Testis (tissue), 3 donors: ENCODE measurements around the gene SPON1. TPM values are rescaled to one million over a fixed set of nuclear protein-coding genes. Genes with fewer than 3 reads are reported as not detected.

ENCODE experiments used
- DNase-seq: peaks from one replicate; pipeline ENCODE4 v3.0.0-alpha.2; 2019
- H3K27ac ChIP-seq, 2 donors: fragments of 200-600 bp; sonication (generic); one replicate each; pipeline ENCODE4 v1.5.1; 2019
- H3K27me3 ChIP-seq: fragments of 200-600 bp; sonication (generic); one replicate; pipeline ENCODE4 v1.5.1; 2019
- H3K36me3 ChIP-seq: fragments of 200-600 bp; sonication (generic); one replicate; pipeline ENCODE4 v1.5.1; 2017; ENCODE audit warnings: low read depth; ENCODE audit errors: missing control alignments
- H3K4me1 ChIP-seq: fragments of 200-600 bp; sonication (generic); one replicate; pipeline ENCODE4 v1.5.1; 2019
- H3K4me3 ChIP-seq, 2 donors: fragments of 200-600 bp; sonication (generic); one replicate each; pipeline ENCODE4 v1.5.1; 2017 to 2019
- H3K9me3 ChIP-seq: fragments of 200-600 bp; sonication (generic); one replicate; pipeline ENCODE4 v1.5.1; 2017
- POLR2A ChIP-seq: fragments of 450-650 bp; IDR thresholded peaks from one replicate; pipeline ENCODE4 v1.6.1; 2017; ENCODE audit warnings: antibody characterized with exemption, mild to moderate bottlenecking, moderate library complexity
- WGBS, 2 donors: methylation state at CpG; one replicate each; pipeline ENCODE4 v1.1.5; 2018; 5-methylcytosine and 5-hydroxymethylcytosine counted together
- intact Hi-C: fragments of 100-400 bp; cut with DNase I; formaldehyde crosslinking; loops from one replicate; pipeline ENCODE4 v1.15.1; 2023; ENCODE audit warnings: low total_unique reads
- polyA plus RNA-seq: library from polyadenylated mRNA; stranded (reverse); fragments of 350-450 nt; fragmentation: Illumina TruSeq; extraction: RNeasy Lipid Tissue Mini Kit (QIAGEN cat#74804); gene quantifications from one replicate; pipeline ENCODE4 v1.2.3, GENCODE V29; 2014; ENCODE audit warnings: low read depth, low replicate concordance; ENCODE audit not compliant: insufficient read depth
- total RNA-seq, 2 donors: library from RNA; depleted of rRNA; stranded (reverse); fragments of >200 nt; gene quantifications; one replicate each; pipeline ENCODE4 v1.2.3, GENCODE V29; 2016
- TF ChIP-seq, protein P1 (sequence below), 3 experiments: fragments of 450-650 bp in 2 of 3; fragments of 200-600 bp in 1 of 3; sonication (generic) in 1 of 3; IDR thresholded peaks; one replicate each; pipeline ENCODE4 v1.5.1; 2016 to 2019; ENCODE audit warnings: antibody characterized with exemption in 3 of 3, mild to moderate bottlenecking in 2 of 3, moderate library complexity in 1 of 3

Gene SPON1
- total and polyA plus RNA-seq, 3 donors from 2014 or later, result 6.9 to 11.9 (median 7.6) TPM

DNA sequence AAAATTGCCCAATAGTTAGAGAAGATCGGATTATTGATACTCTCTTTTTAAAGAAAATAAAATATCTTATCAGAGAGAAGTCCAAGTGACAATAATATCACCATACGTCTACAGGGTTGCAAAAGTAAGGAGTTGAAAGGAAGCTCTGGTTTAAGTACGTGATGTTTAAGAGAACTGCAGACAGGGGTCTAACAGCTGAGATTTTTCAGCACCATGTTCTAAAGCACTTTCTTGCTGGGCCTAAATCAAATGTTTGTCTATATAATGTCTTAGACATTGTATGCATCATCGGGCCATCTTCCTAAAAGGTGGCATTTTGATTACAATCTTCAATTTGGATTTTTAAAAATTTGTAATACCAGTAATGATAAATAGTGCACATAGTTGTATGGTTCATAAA lies 263.1 kb downstream of the SPON1 start:
- H3K27me3 ChIP-seq, result no peaks in the 10 kb centered on the region
- no peaks in the 10 kb centered on the region for H3K9me3 ChIP-seq
- intact Hi-C loops, result no loop called here
- H3K27ac ChIP-seq, result no peak overlapping the region
- WGBS, 2 donors, result 91 to 94% methylated on average over 4 of the region's 4 CpGs
- no peak for DNase-seq
- no peak overlapping the region for H3K4me3 ChIP-seq
- TF ChIP-seq, protein P1, sequence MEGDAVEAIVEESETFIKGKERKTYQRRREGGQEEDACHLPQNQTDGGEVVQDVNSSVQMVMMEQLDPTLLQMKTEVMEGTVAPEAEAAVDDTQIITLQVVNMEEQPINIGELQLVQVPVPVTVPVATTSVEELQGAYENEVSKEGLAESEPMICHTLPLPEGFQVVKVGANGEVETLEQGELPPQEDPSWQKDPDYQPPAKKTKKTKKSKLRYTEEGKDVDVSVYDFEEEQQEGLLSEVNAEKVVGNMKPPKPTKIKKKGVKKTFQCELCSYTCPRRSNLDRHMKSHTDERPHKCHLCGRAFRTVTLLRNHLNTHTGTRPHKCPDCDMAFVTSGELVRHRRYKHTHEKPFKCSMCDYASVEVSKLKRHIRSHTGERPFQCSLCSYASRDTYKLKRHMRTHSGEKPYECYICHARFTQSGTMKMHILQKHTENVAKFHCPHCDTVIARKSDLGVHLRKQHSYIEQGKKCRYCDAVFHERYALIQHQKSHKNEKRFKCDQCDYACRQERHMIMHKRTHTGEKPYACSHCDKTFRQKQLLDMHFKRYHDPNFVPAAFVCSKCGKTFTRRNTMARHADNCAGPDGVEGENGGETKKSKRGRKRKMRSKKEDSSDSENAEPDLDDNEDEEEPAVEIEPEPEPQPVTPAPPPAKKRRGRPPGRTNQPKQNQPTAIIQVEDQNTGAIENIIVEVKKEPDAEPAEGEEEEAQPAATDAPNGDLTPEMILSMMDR (IDR thresholded peaks at IDR 0.05), result no peak
- TF ChIP-seq POLR2A, result no peak
- no peaks in the 10 kb centered on the region for H3K36me3 ChIP-seq
- H3K4me1 ChIP-seq, result no peaks in the 10 kb centered on the region

DNA sequence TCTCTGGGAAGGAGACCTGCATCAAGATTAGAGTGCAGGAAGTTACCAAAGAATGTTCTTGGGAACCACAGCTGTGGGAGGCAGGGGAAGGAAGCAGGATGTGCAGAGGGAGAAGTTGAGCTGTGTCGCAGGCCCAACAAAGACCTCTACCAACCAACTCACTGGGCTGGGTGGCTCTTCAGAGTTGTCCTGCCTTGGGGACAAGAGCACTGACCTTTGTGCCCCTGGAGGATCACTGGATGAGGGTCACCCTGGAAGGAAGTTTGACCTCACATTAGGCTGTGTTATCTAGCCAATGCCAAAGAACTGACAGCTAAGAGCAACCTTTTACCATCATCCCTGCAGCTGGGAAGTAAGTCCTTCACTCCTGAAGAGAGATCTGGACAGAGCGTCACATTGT lies 265.8 kb downstream of the SPON1 start:
- H3K4me3 ChIP-seq, result no peak overlapping the region
- no peaks in the 10 kb centered on the region for H3K9me3 ChIP-seq
- 84 to 86% methylated on average over 2 of the region's 2 CpGs for WGBS, 2 donors
- intact Hi-C loops, result no loop called here
- no peaks in the 10 kb centered on the region for H3K4me1 ChIP-seq
- TF ChIP-seq, protein P1 (IDR thresholded peaks at IDR 0.05), result no peak
- no peak for TF ChIP-seq POLR2A
- no peaks in the 10 kb centered on the region for H3K36me3 ChIP-seq
- no peak for DNase-seq
- no peaks in the 10 kb centered on the region for H3K27me3 ChIP-seq
- H3K27ac ChIP-seq, result no peak overlapping the region

DNA sequence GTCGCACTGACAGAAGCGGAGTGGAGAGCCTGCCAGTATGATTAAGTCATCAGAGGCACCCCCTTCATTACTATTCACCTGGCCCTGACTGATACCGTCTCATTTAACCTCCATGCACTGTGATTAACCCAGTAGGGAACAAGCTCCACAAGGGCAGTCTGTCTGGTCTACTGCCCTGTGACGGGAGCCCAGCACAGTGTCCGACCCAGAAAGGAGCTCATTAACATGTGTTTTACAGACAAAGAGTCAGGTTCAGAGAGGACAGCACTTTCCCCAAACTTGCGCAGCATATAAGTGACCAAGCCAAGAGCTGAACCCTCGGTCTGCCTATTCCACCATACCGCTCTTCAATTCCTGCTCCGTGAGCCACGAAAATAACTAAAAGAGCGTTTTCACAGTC lies 266.9 kb downstream of the SPON1 start:
- intact Hi-C loops, result no loop called here
- no peak overlapping the region for H3K27ac ChIP-seq
- WGBS, 2 donors, result 71 to 76% methylated on average over 10 to 11 of the region's 11 CpGs

DNA sequence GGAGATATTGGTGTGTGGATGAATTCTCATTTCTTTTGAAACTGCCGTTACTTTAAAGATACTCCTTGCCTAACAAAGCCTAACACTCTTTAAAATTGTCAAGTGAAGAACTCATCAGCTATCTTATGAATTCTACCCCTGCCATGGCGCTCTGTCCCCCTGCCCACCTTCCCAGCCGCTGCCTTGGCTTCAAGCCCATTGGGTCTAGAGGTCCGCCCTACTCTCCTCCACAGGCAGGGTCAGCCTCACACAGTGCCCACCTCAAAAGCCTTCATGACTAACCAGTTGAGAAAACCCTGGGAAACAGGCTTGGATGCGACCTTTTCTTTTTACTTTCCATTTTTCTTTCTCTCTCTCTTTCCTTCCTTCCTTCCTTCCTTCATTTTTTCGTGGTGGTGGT lies 267.9 kb downstream of the SPON1 start:
- Histone ChIP-seq H3K4me1 (no peaks in the 10 kb centered on the region), H3K27me3 (no peaks in the 10 kb centered on the region), H3K9me3 (no peaks in the 10 kb centered on the region), H3K27ac (no peak overlapping the region), H3K4me3 (no peak overlapping the region), H3K36me3 (no peaks in the 10 kb centered on the region)
- intact Hi-C loops, result no loop called here
- WGBS, 2 donors, result 81 to 88% methylated on average over 6 of the region's 6 CpGs
- DNase-seq, result no peak
- TF ChIP-seq, protein P1 (IDR thresholded peaks at IDR 0.05), result no peak
- no peak for TF ChIP-seq POLR2A

More for the DNA sequence above, 266.9 kb downstream of the SPON1 start:
- TF ChIP-seq POLR2A, result no peak
- TF ChIP-seq, protein P1 (IDR thresholded peaks at IDR 0.05), result no peak
- H3K4me1 ChIP-seq, result no peaks in the 10 kb centered on the region
- no peaks in the 10 kb centered on the region for H3K9me3 ChIP-seq
- H3K36me3 ChIP-seq, result no peaks in the 10 kb centered on the region
- DNase-seq, result no peak
- H3K4me3 ChIP-seq, result no peak overlapping the region
- no peaks in the 10 kb centered on the region for H3K27me3 ChIP-seq

DNA sequence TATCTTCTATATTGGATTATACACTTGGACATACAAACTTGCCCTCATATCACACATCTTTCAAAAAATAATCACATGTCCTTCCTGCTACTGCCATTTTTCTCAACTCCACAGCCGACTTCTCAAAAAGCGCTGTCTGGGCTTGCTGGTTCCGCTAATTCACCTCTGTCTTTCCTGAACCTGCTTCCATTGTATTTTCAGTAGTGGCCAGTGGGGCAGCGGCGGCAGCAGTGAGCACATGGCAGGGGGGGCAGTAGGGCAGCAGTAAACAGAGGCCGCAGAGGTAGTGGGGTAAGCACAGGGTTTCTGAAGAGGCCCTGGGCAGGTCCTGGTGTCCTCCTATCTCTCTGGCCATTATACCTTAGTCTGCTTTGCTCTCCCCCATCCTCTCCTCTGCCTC lies 270.1 kb downstream of the SPON1 start:
- Histone ChIP-seq H3K36me3 (no peaks in the 10 kb centered on the region), H3K4me3 (no peak overlapping the region), H3K27me3 (no peaks in the 10 kb centered on the region), H3K9me3 (no peaks in the 10 kb centered on the region), H3K27ac (no peak overlapping the region), H3K4me1 (no peaks in the 10 kb centered on the region)
- intact Hi-C loops, result no loop called here
- no peak for DNase-seq
- 68 to 74% methylated on average over 6 of the region's 6 CpGs for WGBS, 2 donors
- TF ChIP-seq, protein P1 (IDR thresholded peaks at IDR 0.05), result peak in 1 of 3 experiments; percentile 8
- TF ChIP-seq POLR2A, result no peak
